Aorta (tissue), 5 donors: ENCODE measurements around the gene MAN2A2. TPM values are rescaled to one million over a fixed set of nuclear protein-coding genes. Genes with fewer than 3 reads are reported as not detected.

ENCODE experiments used
- ATAC-seq: fragments of 200-7000 bp; cut with Tn5 transposase; one replicate; pipeline ENCODE4 v1.9.1; 2022; ENCODE audit warnings: moderate library complexity; ENCODE audit not compliant: low FRiP score
- DNase-seq, 2 donors: peaks; one replicate each; pipeline ENCODE4 v3.0.0-alpha.2; 2020
- H3K27ac ChIP-seq, 2 donors: one replicate each; pipeline ENCODE4 v1.5.1; 2013; ENCODE audit warnings: low read length in 2 of 2, mild to moderate bottlenecking in 2 of 2, moderate library complexity in 2 of 2, control low read depth in 1 of 2, inconsistent platforms in 1 of 2, low read depth in 1 of 2
- H3K27me3 ChIP-seq, 2 donors: one replicate each; pipeline ENCODE4 v1.6.1; 2013; ENCODE audit warnings: control low read depth in 1 of 2, low read length in 1 of 2, mild to moderate bottlenecking in 1 of 2, moderate library complexity in 1 of 2; ENCODE audit not compliant: insufficient read depth in 2 of 2, control insufficient read depth in 1 of 2
- H3K36me3 ChIP-seq, 2 donors: one replicate each; pipeline ENCODE4 v1.6.1; 2013; ENCODE audit warnings: control low read depth in 1 of 2, low read length in 1 of 2, mild to moderate bottlenecking in 1 of 2; ENCODE audit not compliant: insufficient read depth in 2 of 2, control insufficient read depth in 1 of 2
- H3K4me1 ChIP-seq, 2 donors: one replicate each; pipeline ENCODE4 v1.6.1; 2013; ENCODE audit warnings: low read length in 2 of 2, control low read depth in 1 of 2, mild to moderate bottlenecking in 1 of 2, moderate library complexity in 1 of 2; ENCODE audit not compliant: insufficient read depth in 2 of 2, control insufficient read depth in 1 of 2
- H3K4me3 ChIP-seq, 2 donors: one replicate each; pipeline ENCODE4 v1.5.1; 2013; ENCODE audit warnings: low read length in 2 of 2, control low read depth in 1 of 2, mild to moderate bottlenecking in 1 of 2
- H3K9me3 ChIP-seq: one replicate; pipeline ENCODE4 v1.6.1; 2013; ENCODE audit warnings: mild to moderate bottlenecking, low read length; ENCODE audit not compliant: control insufficient read depth
- WGBS, 2 donors: extraction: QIAGEN DNeasy Blood & Tissue Kit; methylation state at CpG; one replicate each; pipeline ENCODE4 v1.1.7; 2013; 5-methylcytosine and 5-hydroxymethylcytosine counted together
- intact Hi-C, 2 donors: fragments of 100-400 bp; cut with DNase I; formaldehyde crosslinking; loops; one replicate each; pipeline versions ENCODE4 v1.14.2 to v1.15.0; 2022
- polyA plus RNA-seq, 2 donors: library from polyadenylated mRNA; stranded (reverse); fragments of 200-250 nt; gene quantifications; one replicate each; pipeline ENCODE4 v1.2.3, GENCODE V29; 2013
- total RNA-seq, 2 donors: library from RNA; stranded (reverse); fragmentation: NEBNext Ultra II Directional; extraction: Animal tissue kit (Norgen Biotek cat#: 25700); gene quantifications; one replicate each; pipeline ENCODE4 v1.2.1, GENCODE V29; 2021
- donor health status: healthy with polysubstance abuse.
- donor health status: Bipolar disorder and iron deficiency.
- donor health status: DM: no; HTN: no; CAD: no.
- donor health status: DM: no; HTN: no; CAD: no.
- donor health status: DM: yes; HTN: yes; CAD: no.

Gene MAN2A2
- total and polyA plus RNA-seq, 4 donors, result 19.2 to 82.4 (median 52.9) TPM

GRCh38 chr15:90954712-90955623, 51.9 kb downstream of the MAN2A2 start, which contains the start of gene RCCD1:
Gene RCCD1, plus strand, starts transcription at chr15:90954884. Its CDS starts 1,851 bp downstream, at chr15:90956735.
- ATAC-seq (peak; percentile 95), DNase-seq (peak; percentile 98)
- Histone ChIP-seq H3K27ac (peak within 1 kb of the TSS in 1 of 2 donors; percentile 78), H3K4me3 (peak within 1 kb of the TSS; percentile 24 to 90), H3K27me3 (no peaks in the 10 kb centered on the region), H3K36me3 (peaks cover 5 to 6% of the 10 kb centered on the region in 2 donors), H3K4me1 (no peaks in the 10 kb centered on the region), H3K9me3 (no peaks in the 10 kb centered on the region)
- 2 to 4% methylated on average over 66 to 69 of the region's 69 CpGs for WGBS, 2 donors
- intact Hi-C loops, result loop anchor here (1.0 to 10.0 kb wide), 6 partner anchors 20 to 317 kb away; partner anchors contain the start of genes PRC1 (in 1 of the 2), UNC45A (in 1 of the 2) and VPS33B (in 1 of the 2)

- Histone ChIP-seq H3K27ac (no peak overlapping the region), H3K36me3 (peaks cover 0 to 3% of the 10 kb centered on the region in 2 donors), H3K27me3 (no peaks in the 10 kb centered on the region), H3K4me3 (no peak overlapping the region), H3K9me3 (no peaks in the 10 kb centered on the region), H3K4me1 (no peaks in the 10 kb centered on the region)
- intact Hi-C loops, result loop anchor here (2.0 to 10.0 kb wide), 7 partner anchors 37 to 317 kb away; partner anchors contain the start of genes PRC1 (in 2 of the 2) and VPS33B (in 1 of the 2)
- 66 to 70% methylated on average over 20 of the region's 20 CpGs for WGBS, 2 donors
- DNase-seq (no peak), ATAC-seq (no peak)
Observed at GRCh38 chr15:90955624-90956273, 52.6 kb downstream of the MAN2A2 start.

GRCh38 chr15:90956274-90957030, 53.4 kb downstream of the MAN2A2 start:
- ATAC-seq (peak; percentile 65), DNase-seq (peak; percentile 76 to 94)
- H3K9me3 ChIP-seq, result no peaks in the 10 kb centered on the region
- H3K4me1 ChIP-seq, result no peaks in the 10 kb centered on the region
- peak overlapping the region in 1 of 2 donors; percentile 13 for H3K27ac ChIP-seq
- peak overlapping the region; percentile 50 to 73 for H3K4me3 ChIP-seq
- 3 to 5% methylated on average over 52 to 56 of the region's 56 CpGs for WGBS, 2 donors
- no peaks in the 10 kb centered on the region for H3K27me3 ChIP-seq
- intact Hi-C loops, result loop anchor here (2.0 to 10.0 kb wide), 7 partner anchors 36 to 316 kb away; partner anchors contain the start of genes PRC1 (in 2 of the 2) and VPS33B (in 1 of the 2)
- H3K36me3 ChIP-seq, result peaks cover 0 to 3% of the 10 kb centered on the region in 2 donors

GRCh38 chr15:90957031-90957790, 54.1 kb downstream of the MAN2A2 start:
- no peak for ATAC-seq
- no peaks in the 10 kb centered on the region for H3K9me3 ChIP-seq
- no peaks in the 10 kb centered on the region for H3K27me3 ChIP-seq
- H3K27ac ChIP-seq, result no peak overlapping the region
- WGBS, 2 donors, result 4 to 7% methylated on average over 45 to 63 of the region's 63 CpGs
- intact Hi-C loops, result loop anchor here (2.0 to 10.0 kb wide), 7 partner anchors 35 to 315 kb away; partner anchors contain the start of genes PRC1 (in 2 of the 2) and VPS33B (in 1 of the 2)
- H3K4me3 ChIP-seq, result peak overlapping the region; percentile 50 to 73
- no peaks in the 10 kb centered on the region for H3K4me1 ChIP-seq
- H3K36me3 ChIP-seq, result peaks cover 0 to 3% of the 10 kb centered on the region in 2 donors
- DNase-seq, result no peak

- H3K27ac ChIP-seq, result no peak overlapping the region
- ATAC-seq (no peak), DNase-seq (no peak)
- H3K4me3 ChIP-seq, result no peak overlapping the region
- 18 to 24% methylated on average over 6 of the region's 6 CpGs for WGBS, 2 donors
- H3K36me3 ChIP-seq, result peaks cover 0 to 3% of the 10 kb centered on the region in 2 donors
- H3K4me1 ChIP-seq, result no peaks in the 10 kb centered on the region
- no peaks in the 10 kb centered on the region for H3K9me3 ChIP-seq
- intact Hi-C loops, result loop anchor here (2.0 to 10.0 kb wide), 7 partner anchors 35 to 315 kb away; partner anchors contain the start of genes PRC1 (in 2 of the 2) and VPS33B (in 1 of the 2)
- no peaks in the 10 kb centered on the region for H3K27me3 ChIP-seq
Observed at GRCh38 chr15:90957791-90958190, 54.7 kb downstream of the MAN2A2 start.

GRCh38 chr15:90959028-90959595, 56.0 kb downstream of the MAN2A2 start:
- no peaks in the 10 kb centered on the region for H3K36me3 ChIP-seq
- no peaks in the 10 kb centered on the region for H3K4me1 ChIP-seq
- no peaks in the 10 kb centered on the region for H3K27me3 ChIP-seq
- ATAC-seq (no peak), DNase-seq (no peak)
- intact Hi-C loops, result loop anchor here (5.0 to 10.0 kb wide), 5 partner anchors 33 to 313 kb away; partner anchors contain the start of genes PRC1 (in 1 of the 2) and VPS33B (in 1 of the 2)
- H3K27ac ChIP-seq, result peak overlapping the region in 1 of 2 donors; percentile 85
- no peaks in the 10 kb centered on the region for H3K9me3 ChIP-seq
- 27 to 36% methylated on average over 8 of the region's 8 CpGs for WGBS, 2 donors
- no peak overlapping the region for H3K4me3 ChIP-seq

GRCh38 chr15:90959894-90960293, 56.8 kb downstream of the MAN2A2 start:
- DNase-seq (peak; percentile 90 to 91), ATAC-seq (peak; percentile 79)
- no peaks in the 10 kb centered on the region for H3K27me3 ChIP-seq
- H3K27ac ChIP-seq, result peak overlapping the region in 1 of 2 donors; percentile 85
- WGBS, 2 donors, result 4 to 8% methylated on average over 5 of the region's 5 CpGs
- intact Hi-C loops, result loop anchor here (5.0 to 10.0 kb wide), 6 partner anchors 32 to 315 kb away; partner anchors contain the start of genes PRC1 (in 1 of the 2) and VPS33B (in 1 of the 2)
- H3K4me3 ChIP-seq, result no peak overlapping the region
- H3K9me3 ChIP-seq, result no peaks in the 10 kb centered on the region
- H3K4me1 ChIP-seq, result no peaks in the 10 kb centered on the region
- H3K36me3 ChIP-seq, result no peaks in the 10 kb centered on the region
